Measurements from ENCODE around the gene CASZ1. TPM values are rescaled to one million over a fixed set of nuclear protein-coding genes. Genes with fewer than 3 reads are reported as not detected.

Gene CASZ1
- total RNA-seq, 2 donors from 2014 or later, result 13.5 to 17.8 TPM

- Mint-ChIP-seq H3K27me3 (no peaks in the 10 kb centered on the region), H3K36me3 (no peaks in the 10 kb centered on the region), H3K27ac (no peak overlapping the region), H3K4me1 (ENCODE audit: low read depth in 2 of 2) (no peaks in the 10 kb centered on the region), H3K9me3 (no peaks in the 10 kb centered on the region), H3K4me3 (no peak overlapping the region)
- ATAC-seq, result no peak
- no peak for DNase-seq (ENCODE audit: low spot score)
These were observed 74.8 kb downstream of the CASZ1 start for GRCh38 chr1:10721381-10722321.

- H3K4me3 Mint-ChIP-seq, result no peak overlapping the region
- no peaks in the 10 kb centered on the region for H3K27me3 Mint-ChIP-seq
- no peaks in the 10 kb centered on the region for H3K4me1 Mint-ChIP-seq (ENCODE audit: low read depth in 2 of 2)
- no peak for DNase-seq (ENCODE audit: low spot score)
- ATAC-seq, result no peak
- no peaks in the 10 kb centered on the region for H3K9me3 Mint-ChIP-seq
- H3K27ac Mint-ChIP-seq, result no peak overlapping the region
- H3K36me3 Mint-ChIP-seq, result no peaks in the 10 kb centered on the region
These were observed 75.8 kb downstream of the CASZ1 start for GRCh38 chr1:10720635-10721034.

GRCh38 chr1:10718083-10718415 lies 78.4 kb downstream of the CASZ1 start:
- Mint-ChIP-seq H3K4me3 (no peak overlapping the region), H3K27me3 (no peaks in the 10 kb centered on the region), H3K4me1 (ENCODE audit: low read depth in 2 of 2) (no peaks in the 10 kb centered on the region), H3K9me3 (no peaks in the 10 kb centered on the region), H3K36me3 (no peaks in the 10 kb centered on the region), H3K27ac (no peak overlapping the region)
- no peak for DNase-seq (ENCODE audit: low spot score)
- no peak for ATAC-seq

GRCh38 chr1:10717296-10718082 lies 79.0 kb downstream of the CASZ1 start:
- DNase-seq (ENCODE audit: low spot score) (no peak), ATAC-seq (no peak)
- no peak overlapping the region for H3K27ac Mint-ChIP-seq
- no peaks in the 10 kb centered on the region for H3K27me3 Mint-ChIP-seq
- H3K36me3 Mint-ChIP-seq, result no peaks in the 10 kb centered on the region
- H3K4me3 Mint-ChIP-seq, result no peak overlapping the region
- no peaks in the 10 kb centered on the region for H3K9me3 Mint-ChIP-seq
- no peaks in the 10 kb centered on the region for H3K4me1 Mint-ChIP-seq (ENCODE audit: low read depth in 2 of 2)

- peak in 1 of 2 donors; percentile 25 for ATAC-seq
- no peak overlapping the region for H3K27ac Mint-ChIP-seq
- no peak overlapping the region for H3K4me3 Mint-ChIP-seq
- H3K27me3 Mint-ChIP-seq, result no peaks in the 10 kb centered on the region
- H3K36me3 Mint-ChIP-seq, result no peaks in the 10 kb centered on the region
- DNase-seq (ENCODE audit: low spot score), result no peak
- no peaks in the 10 kb centered on the region for H3K9me3 Mint-ChIP-seq
- H3K4me1 Mint-ChIP-seq (ENCODE audit: low read depth in 2 of 2), result no peaks in the 10 kb centered on the region
These were observed 79.6 kb downstream of the CASZ1 start for GRCh38 chr1:10716840-10717239.

GRCh38 chr1:10714337-10715114 lies 81.9 kb downstream of the CASZ1 start:
- Mint-ChIP-seq H3K36me3 (no peaks in the 10 kb centered on the region), H3K9me3 (no peaks in the 10 kb centered on the region), H3K4me1 (ENCODE audit: low read depth in 2 of 2) (no peaks in the 10 kb centered on the region), H3K4me3 (no peak overlapping the region), H3K27me3 (no peaks in the 10 kb centered on the region), H3K27ac (no peak overlapping the region)
- no peak for DNase-seq (ENCODE audit: low spot score)
- ATAC-seq, result no peak

- no peak for DNase-seq (ENCODE audit: low spot score)
- Mint-ChIP-seq H3K4me3 (no peak overlapping the region), H3K27me3 (no peaks in the 10 kb centered on the region), H3K4me1 (ENCODE audit: low read depth in 2 of 2) (no peaks in the 10 kb centered on the region), H3K27ac (no peak overlapping the region), H3K9me3 (no peaks in the 10 kb centered on the region), H3K36me3 (no peaks in the 10 kb centered on the region)
- ATAC-seq, result no peak
These were observed 82.8 kb downstream of the CASZ1 start for GRCh38 chr1:10713614-10714013.

GRCh38 chr1:10712568-10713362 lies 83.7 kb downstream of the CASZ1 start:
- H3K4me3 Mint-ChIP-seq, result no peak overlapping the region
- ATAC-seq (no peak), DNase-seq (ENCODE audit: low spot score) (no peak)
- H3K27me3 Mint-ChIP-seq, result peaks cover 0 to 2% of the 10 kb centered on the region in 2 donors
- H3K9me3 Mint-ChIP-seq, result no peaks in the 10 kb centered on the region
- H3K4me1 Mint-ChIP-seq (ENCODE audit: low read depth in 2 of 2), result no peaks in the 10 kb centered on the region
- no peaks in the 10 kb centered on the region for H3K36me3 Mint-ChIP-seq
- H3K27ac Mint-ChIP-seq, result no peak overlapping the region

GRCh38 chr1:10710489-10710888 lies 86.0 kb downstream of the CASZ1 start:
- H3K9me3 Mint-ChIP-seq, result no peaks in the 10 kb centered on the region
- DNase-seq (ENCODE audit: low spot score) (no peak), ATAC-seq (no peak)
- H3K27me3 Mint-ChIP-seq, result peaks cover 0 to 2% of the 10 kb centered on the region in 2 donors
- H3K27ac Mint-ChIP-seq, result no peak overlapping the region
- H3K36me3 Mint-ChIP-seq, result no peaks in the 10 kb centered on the region
- no peaks in the 10 kb centered on the region for H3K4me1 Mint-ChIP-seq (ENCODE audit: low read depth in 2 of 2)
- H3K4me3 Mint-ChIP-seq, result no peak overlapping the region

- Mint-ChIP-seq H3K27me3 (peaks cover 0 to 2% of the 10 kb centered on the region in 2 donors), H3K36me3 (no peaks in the 10 kb centered on the region), H3K27ac (no peak overlapping the region), H3K4me3 (no peak overlapping the region), H3K4me1 (ENCODE audit: low read depth in 2 of 2) (no peaks in the 10 kb centered on the region), H3K9me3 (no peaks in the 10 kb centered on the region)
- DNase-seq (ENCODE audit: low spot score), result no peak
- no peak for ATAC-seq
These were observed 86.8 kb downstream of the CASZ1 start for GRCh38 chr1:10709646-10710045.

GRCh38 chr1:10709165-10709564 lies 87.3 kb downstream of the CASZ1 start:
- ATAC-seq, result no peak
- Mint-ChIP-seq H3K9me3 (no peaks in the 10 kb centered on the region), H3K4me1 (ENCODE audit: low read depth in 2 of 2) (no peaks in the 10 kb centered on the region), H3K4me3 (no peak overlapping the region), H3K36me3 (no peaks in the 10 kb centered on the region), H3K27ac (no peak overlapping the region), H3K27me3 (peaks cover 0 to 2% of the 10 kb centered on the region in 2 donors)
- DNase-seq (ENCODE audit: low spot score), result no peak

- ATAC-seq (no peak), DNase-seq (ENCODE audit: low spot score) (no peak)
- no peak overlapping the region for H3K4me3 Mint-ChIP-seq
These were observed 87.7 kb downstream of the CASZ1 start for GRCh38 chr1:10708757-10709156.

GRCh38 chr1:10707208-10707607 lies 89.2 kb downstream of the CASZ1 start:
- no peak for DNase-seq (ENCODE audit: low spot score)
- no peaks in the 10 kb centered on the region for H3K4me1 Mint-ChIP-seq (ENCODE audit: low read depth in 2 of 2)
- H3K27me3 Mint-ChIP-seq, result peaks cover 5% of the 10 kb centered on the region in 2 donors
- no peaks in the 10 kb centered on the region for H3K9me3 Mint-ChIP-seq
- no peak overlapping the region for H3K27ac Mint-ChIP-seq
- no peak for ATAC-seq
- H3K36me3 Mint-ChIP-seq, result no peaks in the 10 kb centered on the region
- no peak overlapping the region for H3K4me3 Mint-ChIP-seq

More at GRCh38 chr1:10708757-10709156, 87.7 kb downstream of the CASZ1 start:
- Mint-ChIP-seq H3K27me3 (peaks cover 4 to 5% of the 10 kb centered on the region in 2 donors), H3K36me3 (no peaks in the 10 kb centered on the region), H3K27ac (no peak overlapping the region), H3K4me1 (ENCODE audit: low read depth in 2 of 2) (no peaks in the 10 kb centered on the region), H3K9me3 (no peaks in the 10 kb centered on the region)
